CD14-positive monocyte (primary cell): ENCODE data around the gene ATG101. TPM values are rescaled to one million over a fixed set of nuclear protein-coding genes. Genes with fewer than 3 reads are reported as not detected.
A peak's percentile ranks its signal among the peaks of the same experiment; 100 is the strongest.

Source experiments
- DNase-seq, 3 donors: peaks; one replicate each; pipeline ENCODE4 v3.0.0-alpha.2; 2011 to 2022
- H2AFZ ChIP-seq: 2 replicates; pipeline ENCODE4 v1.6.0; 2012; ENCODE audit warnings: mild to moderate bottlenecking, low read depth, low read length, inconsistent platforms; ENCODE audit not compliant: insufficient read depth, poor library complexity, severe bottlenecking
- H3K27ac ChIP-seq, 2 donors: 1 replicate in 1 of 2; 2 replicates in 1 of 2; pipeline ENCODE4 v1.5.1; 2012 to 2013; ENCODE audit warnings: low read length in 2 of 2, control low read depth in 1 of 2, inconsistent platforms in 1 of 2, low read depth in 1 of 2, mild to moderate bottlenecking in 1 of 2
- H3K27me3 ChIP-seq, 2 donors: one replicate each; pipeline versions ENCODE4 v1.6.0 to v1.6.1; 2011 to 2013; ENCODE audit warnings: low read length in 2 of 2; ENCODE audit not compliant: control insufficient read depth in 2 of 2, insufficient read depth in 2 of 2
- H3K36me3 ChIP-seq, 2 donors: replicated peaks in 1 of 2; 1 replicate in 1 of 2; 2 replicates in 1 of 2; pipeline versions ENCODE4 v1.5.1 to v1.6.1; 2012 to 2013; ENCODE audit warnings: low read length in 2 of 2, control low read depth in 1 of 2, inconsistent platforms in 1 of 2, mild to moderate bottlenecking in 1 of 2; ENCODE audit not compliant: insufficient read depth in 2 of 2, control insufficient read depth in 1 of 2
- H3K4me1 ChIP-seq, 2 donors: 1 replicate in 1 of 2; 2 replicates in 1 of 2; pipeline versions ENCODE4 v1.5.1 to v1.6.1; 2012 to 2013; ENCODE audit warnings: low read length in 2 of 2, control low read depth in 1 of 2, inconsistent platforms in 1 of 2, mild to moderate bottlenecking in 1 of 2, moderate library complexity in 1 of 2; ENCODE audit not compliant: insufficient read depth in 2 of 2, control insufficient read depth in 1 of 2
- H3K4me2 ChIP-seq: replicated peaks from 2 replicates; pipeline ENCODE3; 2012; ENCODE audit warnings: low read length, moderate library complexity, mild to moderate bottlenecking; ENCODE audit not compliant: poor library complexity, severe bottlenecking; ENCODE audit errors: extremely low read depth
- H3K4me3 ChIP-seq, 3 experiments: fragments of 200-600 bp in 1 of 3; sonication (generic) in 1 of 3; replicated peaks in 1 of 3; 1 replicate in 2 of 3; 2 replicates in 1 of 3; pipeline ENCODE4 v1.5.1; 2011 to 2013; ENCODE audit warnings: low read length in 3 of 3, mild to moderate bottlenecking in 3 of 3, control low read depth in 2 of 3, low read depth in 2 of 3, inconsistent platforms in 1 of 3, moderate library complexity in 1 of 3
- H3K79me2 ChIP-seq: 2 replicates; pipeline ENCODE4 v1.6.0; 2012; ENCODE audit warnings: mild to moderate bottlenecking, control low read depth, inconsistent platforms, low read length, moderate library complexity; ENCODE audit not compliant: insufficient read depth
- H3K9ac ChIP-seq: 2 replicates; pipeline ENCODE4 v1.6.0; 2017; ENCODE audit warnings: low read length, mild to moderate bottlenecking; ENCODE audit not compliant: insufficient read depth, poor library complexity, severe bottlenecking
- H3K9me3 ChIP-seq, 2 donors: replicated peaks in 1 of 2; 1 replicate in 1 of 2; 2 replicates in 1 of 2; pipeline versions ENCODE4 v1.5.1 to v1.6.1; 2012 to 2013; ENCODE audit warnings: low read length in 2 of 2, control low read depth in 1 of 2; ENCODE audit not compliant: control insufficient read depth in 1 of 2, insufficient read depth in 1 of 2
- H4K20me1 ChIP-seq: 2 replicates; pipeline ENCODE4 v1.6.0; 2012; ENCODE audit warnings: mild to moderate bottlenecking, low read length, control low read depth, moderate library complexity; ENCODE audit not compliant: insufficient read depth
- H3K27ac Mint-ChIP-seq, 7 donors: one replicate each; pipeline ENCODE4 v1.8.0; 2020; ENCODE audit warnings: mild to moderate bottlenecking in 7 of 7, mixed read lengths in 7 of 7, moderate library complexity in 6 of 7, inconsistent platforms in 2 of 7
- H3K27me3 Mint-ChIP-seq, 3 donors: one replicate each; pipeline ENCODE4 v1.8.0; 2021 to 2022; ENCODE audit warnings: low read depth in 3 of 3, mild to moderate bottlenecking in 3 of 3, mixed read lengths in 3 of 3, moderate library complexity in 3 of 3, inconsistent platforms in 1 of 3
- H3K36me3 Mint-ChIP-seq, 2 donors: one replicate each; pipeline ENCODE4 v1.8.0; 2020; ENCODE audit warnings: mixed read lengths in 2 of 2, inconsistent platforms in 1 of 2, mild to moderate bottlenecking in 1 of 2
- H3K4me1 Mint-ChIP-seq: one replicate; pipeline ENCODE4 v1.8.0; 2020; ENCODE audit warnings: mild to moderate bottlenecking, mixed read lengths
- H3K4me3 Mint-ChIP-seq, 2 donors: one replicate each; pipeline ENCODE4 v1.8.0; 2020; ENCODE audit warnings: mild to moderate bottlenecking in 2 of 2, mixed read lengths in 2 of 2, moderate library complexity in 1 of 2
- H3K9me3 Mint-ChIP-seq, 7 donors: one replicate each; pipeline ENCODE4 v1.8.0; 2020 to 2022; ENCODE audit warnings: mixed read lengths in 7 of 7, mild to moderate bottlenecking in 6 of 7, moderate library complexity in 6 of 7, inconsistent platforms in 2 of 7
- CTCF ChIP-seq: fragments of 200-600 bp; IDR thresholded peaks from one replicate; pipeline ENCODE4 v1.8.0; 2022; ENCODE audit warnings: antibody characterized with exemption, mild to moderate bottlenecking
- WGBS: methylation state at CpG from one replicate; pipeline ENCODE4 v1.1.5; 2013; ENCODE audit warnings: missing lambda C conversion rate; ENCODE audit not compliant: insufficient coverage; 5-methylcytosine and 5-hydroxymethylcytosine counted together
- intact Hi-C, 2 donors: fragments of 100-400 bp; cut with micrococcal nuclease; formaldehyde crosslinking; loops; one replicate each; pipeline versions ENCODE4 v1.15.0 to v1.15.1; 2023
- polyA plus RNA-seq, 3 donors: library from polyadenylated mRNA; depleted of rRNA in 1 of 3; unstranded in 2 of 3; stranded (reverse) in 1 of 3; fragments of 300-500 nt in 2 of 3; fragments of >200 nt in 1 of 3; fragmentation: Illumina TruSeq in 2 of 3; gene quantifications; 1 replicate in 2 of 3; 2 replicates in 1 of 3; pipeline ENCODE4 v1.2.3, GENCODE V29; 2012 to 2021

Gene ATG101
- polyA plus RNA-seq, 3 donors = 20.5 to 120 (median 26.4) TPM

GRCh38 chr12:52125476-52125900 lies 55.7 kb downstream of the ATG101 start:
- 100% methylated on average over 3 of the region's 6 CpGs for WGBS
- peaks cover 2 to 22% of the 10 kb centered on the region in 2 donors for H3K4me1 ChIP-seq
- DNase-seq = no peak
- no peak overlapping the region for H3K27ac ChIP-seq
- no peak overlapping the region for H3K27ac Mint-ChIP-seq
- H3K36me3 Mint-ChIP-seq = no peaks in the 10 kb centered on the region
- H3K27me3 ChIP-seq = peaks cover 0 to 12% of the 10 kb centered on the region in 2 donors
- no peaks in the 10 kb centered on the region for H3K9me3 ChIP-seq
- H3K79me2 ChIP-seq = no peaks in the 10 kb centered on the region
- peaks cover 0 to 1% (median 0%) of the 10 kb centered on the region in 7 donors for H3K9me3 Mint-ChIP-seq
- no peaks in the 10 kb centered on the region for H4K20me1 ChIP-seq
- no peak overlapping the region for H3K9ac ChIP-seq
- no peak overlapping the region for H3K4me3 ChIP-seq
- peaks cover 26 to 39% (median 28%) of the 10 kb centered on the region in 3 donors for H3K27me3 Mint-ChIP-seq
- no peak overlapping the region for H3K4me3 Mint-ChIP-seq
- no peak overlapping the region for H2AFZ ChIP-seq
- no peak overlapping the region for H3K4me2 ChIP-seq
- intact Hi-C loops = no loop called here
- peaks cover 24% of the 10 kb centered on the region for H3K4me1 Mint-ChIP-seq
- no peaks in the 10 kb centered on the region for H3K36me3 ChIP-seq
- no peak for TF ChIP-seq CTCF

DNA sequence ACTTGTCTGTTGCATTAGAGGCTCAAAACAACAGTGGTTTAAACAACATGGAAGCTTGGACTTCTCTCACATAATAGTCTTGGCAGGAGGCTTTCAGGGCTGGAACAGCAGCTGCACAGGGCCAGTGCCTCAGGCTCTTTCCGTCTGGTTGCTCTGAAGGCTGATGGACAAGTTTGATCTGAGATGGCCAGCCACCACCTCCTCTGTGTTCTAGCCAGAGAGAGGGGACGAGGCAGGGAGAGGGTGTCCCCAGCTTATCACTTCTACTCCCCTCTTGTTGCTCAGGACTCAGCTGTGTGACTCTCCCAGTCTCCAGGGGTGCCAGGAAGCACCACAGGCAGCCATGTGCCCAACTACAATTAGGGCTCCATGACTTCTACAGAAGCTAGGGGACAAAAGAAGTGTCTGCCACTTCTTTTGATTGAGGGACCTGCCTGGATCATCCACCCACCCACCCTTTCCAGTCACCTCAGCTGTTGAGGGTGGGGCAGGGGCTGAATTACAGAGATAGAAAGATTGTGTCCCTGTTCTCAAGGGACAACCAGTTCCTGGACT lies 56.3 kb downstream of the ATG101 start:
- H3K27ac ChIP-seq = no peak overlapping the region
- H3K79me2 ChIP-seq = no peaks in the 10 kb centered on the region
- no peak for DNase-seq
- no peak overlapping the region for H3K27ac Mint-ChIP-seq
- H2AFZ ChIP-seq = peak overlapping the region; percentile 41
- no peaks in the 10 kb centered on the region for H3K36me3 ChIP-seq
- TF ChIP-seq CTCF = no peak
- no peak overlapping the region for H3K4me3 Mint-ChIP-seq
- H3K27me3 Mint-ChIP-seq = peaks cover 23 to 35% (median 28%) of the 10 kb centered on the region in 3 donors
- H3K27me3 ChIP-seq = peaks cover 0 to 12% of the 10 kb centered on the region in 2 donors
- H4K20me1 ChIP-seq = no peaks in the 10 kb centered on the region
- H3K9me3 Mint-ChIP-seq = peaks cover 0 to 1% (median 0%) of the 10 kb centered on the region in 7 donors
- no peak overlapping the region for H3K4me3 ChIP-seq
- H3K4me1 ChIP-seq = peaks cover 0 to 16% of the 10 kb centered on the region in 2 donors
- intact Hi-C loops = no loop called here
- H3K9ac ChIP-seq = no peak overlapping the region
- H3K4me1 Mint-ChIP-seq = peaks cover 18% of the 10 kb centered on the region
- no peaks in the 10 kb centered on the region for H3K9me3 ChIP-seq
- 90% methylated on average over 2 of the region's 2 CpGs for WGBS
- no peaks in the 10 kb centered on the region for H3K36me3 Mint-ChIP-seq
- no peak overlapping the region for H3K4me2 ChIP-seq

Other genes starting within 250 kb of the ATG101 start
- gene FIGNL2, start 221.3 kb upstream of the ATG101 start, polyA plus RNA-seq = under 1 TPM in 2 of 3 donors, not detected in 1; 0.06 to 0.52 TPM
- gene ANKRD33, start 181.9 kb upstream of the ATG101 start, polyA plus RNA-seq = under 1 TPM in 1 of 3 donors, not detected in 2; 0.07 TPM
- 1 to 10 TPM; 1.5 to 3.6 (median 2.0) TPM for gene ACVRL1, start 162.5 kb upstream of the ATG101 start, polyA plus RNA-seq
- 10 to 100 TPM in 1 of 3 donors, 1 to 10 TPM in 2; 1.8 to 18.5 (median 3.9) TPM for gene ACVR1B, start 118.3 kb upstream of the ATG101 start, polyA plus RNA-seq
- gene TAMALIN, start 63.0 kb upstream of the ATG101 start, polyA plus RNA-seq = 100 to 1,000 TPM in 1 of 3 donors, 1 to 10 TPM in 1, under 1 TPM in 1; 0.63 to 118 (median 1.6) TPM
- gene NR4A1, start 18.5 kb upstream of the ATG101 start, polyA plus RNA-seq = 1,000 to 10,000 TPM in 1 of 3 donors, 10 to 100 TPM in 2; 10.1 to 1,297 (median 41.4) TPM
- gene SMIM41, start 9.7 kb downstream of the ATG101 start, polyA plus RNA-seq = not detected
- under 1 TPM; 0.18 to 0.52 (median 0.37) TPM for gene KRT80, start 122.0 kb downstream of the ATG101 start, polyA plus RNA-seq
- gene KRT7, start 163.3 kb downstream of the ATG101 start, polyA plus RNA-seq = 1 to 10 TPM in 2 of 3 donors, not detected in 1; 1.3 to 2.7 TPM
- gene KRT86, start 204.7 kb downstream of the ATG101 start, polyA plus RNA-seq = not detected
- not detected for gene KRT81, start 221.6 kb downstream of the ATG101 start, polyA plus RNA-seq